ENCODE results near the gene PLA2G2D.

The PLA2G2D gene

DNA sequence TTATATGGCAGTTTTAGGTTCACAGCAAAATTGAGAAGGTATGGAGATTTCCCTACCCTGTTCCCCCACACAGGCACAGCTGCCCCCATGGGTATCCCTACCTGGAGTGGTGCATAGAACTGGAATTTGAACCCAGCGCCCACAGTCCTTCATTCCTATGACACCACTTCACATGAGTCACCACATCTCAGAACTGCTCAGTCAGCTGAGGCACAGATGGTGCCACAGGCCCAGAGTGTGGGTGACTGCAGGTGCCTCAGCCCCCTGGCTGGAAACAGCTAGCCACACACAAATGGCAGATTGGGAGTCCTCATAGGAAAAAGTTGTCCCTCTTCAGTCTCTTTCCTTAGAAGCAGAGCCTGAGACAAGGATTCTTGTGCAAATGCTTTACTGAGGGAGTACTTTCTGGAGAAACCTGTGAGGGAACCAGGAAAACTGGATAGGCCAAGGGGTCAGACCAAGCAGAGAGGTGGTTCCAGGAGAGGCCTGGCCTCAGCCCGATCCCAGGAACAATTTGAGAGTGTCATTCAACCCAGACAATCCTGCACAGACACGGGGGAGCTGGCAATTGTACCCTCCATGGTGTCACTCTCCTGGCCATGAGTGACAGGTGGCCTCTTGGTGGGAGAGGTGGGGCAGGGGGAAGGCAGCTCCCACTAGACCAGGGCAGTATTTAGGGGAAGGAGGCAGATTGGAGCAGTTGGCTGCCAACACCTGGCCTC lies 6.9 kb downstream of the PLA2G2D start:
- no peak for DNase-seq

DNA sequence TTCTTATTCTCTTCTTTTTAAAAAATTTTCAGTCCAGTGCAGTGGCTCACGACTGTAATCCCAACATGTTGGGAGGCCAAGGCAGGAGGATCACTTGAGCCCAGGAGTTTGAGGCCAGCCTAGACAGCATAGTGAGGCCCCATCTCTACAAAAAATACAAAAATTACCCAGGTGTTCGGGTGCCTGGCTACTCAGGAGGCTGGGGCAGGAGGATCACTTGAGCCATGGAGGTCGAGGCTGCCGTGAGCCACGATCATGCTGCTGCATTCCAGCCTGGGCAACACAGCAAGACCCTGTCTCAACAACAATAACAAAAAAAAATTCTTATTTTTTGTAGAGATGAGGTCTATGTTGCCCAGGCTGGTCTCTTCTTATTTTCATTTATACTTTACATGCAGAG lies 7.9 kb downstream of the PLA2G2D start:
- DNase-seq: no peak

DNA sequence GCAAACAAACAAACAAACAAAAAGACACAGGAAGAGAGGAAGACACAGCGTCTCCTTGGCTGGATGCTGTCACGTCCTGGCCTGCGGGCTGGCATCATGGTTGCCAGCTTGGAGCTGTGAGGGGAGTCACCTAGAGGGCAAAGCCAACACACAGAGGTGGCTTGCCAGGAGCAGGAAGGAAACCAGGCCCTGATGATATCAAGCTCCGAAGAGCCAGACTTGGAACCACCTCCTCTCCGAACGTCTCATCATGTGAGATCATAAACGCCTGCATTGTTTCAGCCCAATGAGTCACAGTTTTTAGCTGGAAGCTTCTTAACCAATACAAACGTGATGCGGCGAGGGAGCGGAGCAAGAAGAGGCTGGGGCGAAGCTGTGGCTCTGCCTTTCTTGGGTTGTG lies 8.7 kb downstream of the PLA2G2D start:
- DNase-seq: no peak

DNA sequence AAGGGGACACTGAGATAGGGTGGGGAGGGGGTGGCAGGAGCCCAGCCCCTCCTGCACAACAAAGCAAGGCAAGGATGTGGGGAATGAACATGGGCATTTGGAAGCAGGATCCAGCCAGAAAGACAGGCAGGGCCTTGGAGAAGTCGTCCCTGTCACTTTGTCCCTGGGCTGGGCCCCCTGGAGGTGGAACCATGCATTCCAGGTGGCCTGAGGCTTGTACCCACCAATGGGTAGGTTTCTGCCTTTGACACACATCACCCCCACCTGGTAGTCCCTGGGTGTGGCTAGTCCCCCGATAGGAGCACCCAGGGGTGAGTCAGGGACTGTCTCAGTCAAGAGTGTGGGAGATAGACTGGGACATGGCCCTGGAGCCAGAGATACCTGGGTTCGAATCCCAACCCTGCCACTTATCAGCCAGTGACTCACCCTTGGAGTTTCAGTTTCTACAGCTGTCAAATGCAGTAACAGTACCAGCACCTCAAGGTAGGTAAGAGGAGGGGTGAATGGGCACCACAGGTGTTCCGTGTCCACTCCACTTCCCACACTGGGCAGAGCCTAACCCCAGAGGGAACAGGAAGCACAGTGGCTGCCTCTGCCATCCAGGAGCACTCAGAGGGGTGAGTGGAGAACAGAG lies 10.0 kb downstream of the PLA2G2D start:
- no peak for DNase-seq

DNA sequence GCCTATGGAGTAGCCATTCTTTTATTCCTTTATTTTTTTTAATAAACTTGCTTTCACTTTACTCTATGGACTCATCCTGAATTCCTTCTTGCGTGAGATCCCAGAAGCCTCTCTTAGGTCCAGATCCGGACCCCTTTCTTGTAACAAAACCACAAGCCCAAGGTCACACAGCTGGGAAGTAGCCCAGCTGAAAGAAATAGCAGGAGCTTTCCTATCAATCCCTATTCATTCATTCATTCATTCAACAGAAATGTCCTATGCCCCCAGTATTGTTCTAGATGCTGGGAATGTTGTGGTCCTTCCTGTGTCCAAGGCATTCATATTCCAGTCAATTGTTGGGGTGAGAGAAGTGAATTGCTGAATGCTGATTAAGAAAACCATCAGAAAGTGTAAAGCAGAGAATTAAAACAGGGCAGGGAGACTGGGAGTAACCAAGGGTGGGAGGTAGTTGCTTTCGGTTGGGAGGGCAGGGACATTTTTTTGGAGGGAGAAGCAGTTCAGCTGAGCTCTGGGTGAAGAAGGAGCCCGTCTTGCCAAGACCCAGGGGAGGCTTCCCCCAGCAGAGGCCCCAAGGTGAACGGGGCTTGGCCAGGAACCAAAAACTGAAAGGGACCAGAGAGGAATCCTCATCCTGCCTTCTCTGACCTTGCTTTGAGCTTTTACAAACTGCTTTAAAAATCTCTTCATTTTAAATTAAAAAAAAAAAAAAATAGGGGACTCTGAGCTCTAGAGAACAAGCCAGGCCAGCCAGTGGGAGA lies 10.8 kb downstream of the PLA2G2D start:
- DNase-seq: no peak

DNA sequence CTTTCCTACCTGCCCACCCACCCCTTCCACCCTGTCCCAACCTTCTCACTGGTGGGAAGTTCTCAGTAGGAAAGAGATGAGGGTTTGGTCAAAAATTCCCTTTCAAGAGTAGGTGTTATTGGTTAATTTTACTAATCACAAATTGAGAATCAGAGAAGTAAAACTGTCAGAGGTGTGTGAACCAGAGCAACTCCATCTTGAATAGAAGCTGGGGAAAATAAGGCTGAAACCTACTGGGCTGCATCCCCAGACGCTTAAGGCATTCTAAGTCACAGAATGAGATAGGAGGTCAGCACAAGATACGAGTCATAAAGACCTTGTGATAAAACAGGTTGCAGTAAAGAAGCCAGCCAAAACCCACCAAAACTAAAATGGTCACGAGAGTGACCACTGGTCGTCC lies 11.5 kb downstream of the PLA2G2D start:
- no peak for DNase-seq

DNA sequence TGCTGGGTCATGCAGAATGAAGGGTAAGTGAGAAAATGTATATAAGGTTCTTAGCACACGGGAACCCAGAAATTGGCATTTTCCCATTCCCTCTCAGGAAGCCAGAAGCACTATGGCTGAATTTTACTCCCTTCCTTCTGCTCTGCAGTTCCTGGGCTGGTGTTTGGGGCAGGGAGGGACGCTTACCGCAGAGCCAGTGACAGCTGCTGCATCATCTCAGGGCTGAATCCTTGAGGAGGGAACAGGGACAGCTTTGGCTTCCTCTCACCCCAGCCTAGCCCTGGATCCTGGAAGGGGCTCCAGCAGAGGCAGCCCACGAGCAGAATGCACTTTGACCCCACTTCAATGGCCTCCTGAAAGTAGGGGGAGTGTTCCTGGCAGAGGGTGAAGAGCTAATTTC lies 12.0 kb downstream of the PLA2G2D start:
- no peak for DNase-seq

DNA sequence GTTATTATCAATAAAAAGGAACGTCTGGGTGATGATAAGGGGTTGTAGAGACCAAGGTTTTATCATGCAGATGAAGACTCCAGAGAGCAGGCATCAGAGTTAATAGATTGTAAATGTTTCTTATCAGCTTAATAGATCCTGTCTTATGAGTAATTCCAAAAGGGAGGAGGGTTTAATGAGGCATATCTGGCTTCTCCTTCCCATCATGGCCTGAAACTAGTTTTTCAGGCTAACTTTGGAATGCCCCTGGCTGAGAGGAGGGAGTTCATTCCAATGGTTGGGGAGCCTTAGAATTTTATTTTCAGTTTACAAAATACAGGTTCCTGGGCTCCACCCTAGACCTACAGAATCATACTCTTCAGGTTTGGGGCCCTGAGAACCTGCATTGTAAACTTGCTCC lies 13.5 kb downstream of the PLA2G2D start:
- DNase-seq: no peak

DNA sequence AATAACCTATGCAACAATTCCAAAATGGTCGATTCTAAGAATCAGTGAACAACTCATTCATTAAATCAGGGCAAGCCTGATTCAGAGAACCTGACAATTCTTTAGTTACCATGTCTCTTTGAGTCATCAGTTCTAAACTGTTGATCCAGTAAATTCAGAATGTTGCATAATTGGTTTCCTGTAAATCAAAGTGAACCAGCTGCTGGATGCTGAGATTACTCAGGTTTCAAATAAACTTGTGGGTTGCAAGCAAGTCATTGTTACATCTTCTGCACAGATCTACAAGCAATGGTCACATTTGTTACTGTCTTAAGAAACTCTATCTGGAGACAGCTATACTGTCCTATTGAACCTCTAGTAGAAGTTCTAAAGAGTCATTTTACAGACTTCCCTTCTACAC lies 16.5 kb downstream of the PLA2G2D start:
- DNase-seq: no peak

DNA sequence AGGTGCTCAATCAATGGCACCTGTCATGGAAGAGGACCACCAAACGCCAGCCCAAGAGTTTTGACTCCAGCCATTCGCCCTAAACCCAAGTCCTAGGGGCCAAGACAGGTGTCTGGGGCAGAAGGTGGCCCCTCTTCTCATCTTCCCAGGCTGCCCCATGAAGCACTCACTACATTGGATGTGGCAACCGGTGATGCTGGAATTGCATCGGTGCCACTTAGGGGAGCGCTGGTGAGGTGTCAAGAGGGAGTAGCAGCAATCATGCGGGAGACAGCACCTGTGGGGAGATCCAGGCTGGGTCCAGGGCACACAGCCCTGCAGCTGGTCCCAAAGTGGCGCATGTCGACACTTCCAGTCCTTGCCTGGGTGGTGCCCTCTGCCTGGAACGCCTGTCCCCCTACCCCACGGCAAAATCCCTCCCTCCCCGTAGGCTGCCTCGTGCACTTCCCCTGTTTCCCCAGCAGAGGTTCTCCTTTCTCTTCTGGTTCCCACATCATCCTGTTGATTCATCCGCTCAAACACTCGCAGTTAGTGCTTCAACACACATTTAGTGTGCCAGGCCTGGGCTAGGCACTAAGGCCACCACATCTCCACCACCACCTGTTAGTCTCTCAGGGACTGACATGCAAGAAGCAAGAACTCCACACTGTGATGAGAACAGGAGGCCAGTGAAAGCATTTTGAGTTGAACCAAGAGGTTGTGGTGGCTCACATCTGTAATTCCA lies 18.5 kb downstream of the PLA2G2D start:
- peak in 1 of 2 experiments; percentile 8 for DNase-seq

DNA sequence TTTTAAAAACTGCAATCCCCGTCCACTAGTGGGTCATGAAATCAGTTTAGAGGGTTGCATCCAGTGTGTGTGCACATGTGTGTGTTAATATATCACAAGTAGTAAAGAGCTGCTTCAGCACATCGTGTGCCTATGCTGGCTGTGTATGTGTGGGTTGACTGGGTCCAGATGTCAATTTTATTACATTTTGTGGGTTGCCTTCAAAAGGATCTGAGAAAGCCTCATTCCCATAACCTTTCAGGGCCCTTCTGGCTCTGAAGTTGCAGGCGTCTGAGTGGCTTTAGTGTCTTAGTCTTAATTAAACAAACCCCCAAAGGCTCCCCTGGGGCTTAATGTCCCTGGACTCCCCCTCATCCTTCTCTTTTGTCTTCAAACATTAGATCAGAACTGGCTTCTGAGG lies 19.8 kb downstream of the PLA2G2D start:
- no peak for DNase-seq

DNA sequence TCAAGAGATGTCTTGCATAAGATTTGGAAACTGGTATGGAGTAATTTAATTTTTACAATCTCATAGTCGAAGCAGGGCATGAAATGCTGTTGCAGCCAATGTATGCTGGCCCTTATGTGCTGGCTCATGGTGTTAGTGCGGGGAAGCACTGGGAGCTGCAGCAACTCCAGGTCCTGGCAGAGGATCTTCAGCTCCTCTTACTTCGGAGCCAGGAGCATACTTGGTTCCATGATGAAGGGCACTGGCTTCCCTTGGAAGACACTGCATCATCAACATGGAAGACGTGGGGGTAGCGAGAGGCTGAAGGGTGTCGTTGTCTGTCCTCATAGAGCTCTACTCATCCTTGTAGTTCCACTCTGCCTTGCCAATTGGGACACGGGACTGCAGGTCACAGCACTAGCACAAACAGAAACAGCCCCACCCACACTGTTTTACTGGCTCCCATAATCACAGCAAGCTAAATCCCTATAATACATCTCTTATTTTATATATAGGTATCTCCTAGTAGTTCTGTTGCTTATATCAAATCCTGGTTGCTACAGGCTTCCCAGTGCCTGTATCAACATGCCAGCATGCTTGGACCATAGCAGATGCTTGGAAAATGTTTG lies 22.4 kb downstream of the PLA2G2D start:
- no peak for DNase-seq

DNA sequence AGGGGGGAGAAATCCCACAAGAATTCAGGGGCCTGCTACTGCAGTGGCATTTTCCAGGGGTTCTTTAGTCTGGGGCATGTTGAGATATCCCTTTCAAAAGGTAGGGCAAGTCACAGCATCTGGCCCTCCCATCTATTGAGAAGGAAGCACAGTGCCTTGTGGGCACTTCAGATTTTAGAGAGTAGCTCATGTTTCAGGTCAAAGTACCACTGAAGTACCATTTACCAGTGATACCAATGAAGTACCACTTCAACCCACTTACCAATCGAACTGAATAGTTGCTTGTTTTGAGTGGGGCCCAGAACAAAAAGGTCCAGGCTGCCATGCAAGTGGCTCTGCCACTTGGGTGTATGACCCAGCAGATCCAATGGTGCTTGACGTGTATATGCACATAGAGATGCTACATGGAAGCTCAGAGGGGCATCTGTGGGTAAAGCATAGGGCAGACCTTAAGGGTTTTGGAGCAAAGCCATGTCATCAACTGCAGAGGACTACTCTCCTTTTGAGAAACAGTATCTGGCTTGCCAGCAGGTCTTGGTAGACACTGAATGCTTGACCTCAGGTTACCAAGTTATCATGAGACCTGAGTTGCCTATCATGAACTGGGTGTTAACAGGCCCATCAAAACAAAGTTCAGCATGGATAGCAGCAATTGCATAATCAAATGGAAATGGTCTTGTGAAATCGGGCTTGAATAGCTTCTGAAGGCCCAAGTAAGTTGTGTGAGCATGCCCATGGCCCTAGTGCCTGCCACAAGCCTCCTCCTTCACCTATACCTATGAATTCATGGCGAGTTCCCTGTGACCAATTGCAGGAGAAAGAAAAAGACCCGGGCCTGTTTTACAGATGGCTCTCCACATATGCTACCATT lies 23.5 kb downstream of the PLA2G2D start:
- no peak for DNase-seq

DNA sequence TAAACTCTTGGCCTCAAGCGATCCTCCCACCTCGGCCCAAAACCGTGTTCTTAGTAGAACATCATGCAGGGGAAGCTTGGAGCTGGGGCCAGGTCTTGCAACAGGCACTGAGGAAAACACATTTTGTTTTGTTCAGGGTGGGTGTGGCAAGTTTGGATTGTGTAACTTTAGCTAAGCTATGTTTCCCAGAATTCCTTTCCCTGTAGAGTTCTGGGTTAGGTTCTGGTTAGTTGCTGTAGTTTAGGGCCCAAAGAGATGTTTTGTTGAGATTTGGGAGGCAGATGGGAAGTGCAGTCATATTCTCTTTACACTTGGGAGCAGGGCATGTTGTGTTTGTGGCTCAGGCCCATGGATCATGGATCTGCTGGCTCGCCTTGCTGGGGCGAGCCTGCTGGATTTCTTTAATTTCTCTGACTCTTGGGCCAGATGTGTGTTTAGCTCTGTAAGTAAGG lies 25.4 kb downstream of the PLA2G2D start:
- no peak for DNase-seq

DNA sequence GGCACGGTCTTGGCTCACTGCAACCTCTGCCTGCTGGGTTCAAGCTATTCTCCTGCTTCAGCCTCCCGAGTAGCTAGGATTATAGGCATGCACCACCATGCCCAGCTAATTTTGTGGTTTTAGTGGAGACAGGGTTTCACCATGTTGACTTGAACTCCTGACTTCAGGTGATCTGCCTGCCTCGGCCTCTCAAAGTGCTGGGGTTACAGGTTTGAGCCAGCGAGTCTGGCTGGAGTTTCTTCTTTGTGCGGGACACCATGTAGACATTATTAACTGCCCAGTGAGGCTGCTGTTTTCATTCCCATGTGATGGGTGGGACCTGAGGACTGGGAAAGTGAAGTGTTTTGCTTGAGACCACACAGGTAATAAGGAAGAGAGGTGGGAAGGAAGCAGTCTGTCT lies 26.0 kb downstream of the PLA2G2D start:
- DNase-seq: no peak

DNA sequence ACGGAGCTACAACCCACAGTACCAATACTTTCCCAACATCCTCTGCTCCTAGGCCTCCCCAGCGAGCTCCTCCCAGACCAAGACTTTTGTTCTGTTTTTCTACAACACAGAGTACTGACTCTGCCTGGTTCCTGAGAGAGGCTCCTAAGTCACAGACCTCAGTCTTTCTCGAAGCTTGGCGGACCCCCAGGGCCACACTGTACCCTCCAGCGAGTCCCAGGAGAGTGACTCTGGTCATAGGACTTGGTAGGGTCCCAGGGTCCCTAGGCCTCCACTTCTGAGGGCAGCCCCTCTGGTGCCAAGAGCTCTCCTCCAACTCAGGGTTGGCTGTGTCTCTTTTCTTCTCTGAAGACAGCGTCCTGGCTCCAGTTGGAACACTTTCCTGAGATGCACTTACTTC lies 28.7 kb downstream of the PLA2G2D start:
- DNase-seq: no peak

DNA sequence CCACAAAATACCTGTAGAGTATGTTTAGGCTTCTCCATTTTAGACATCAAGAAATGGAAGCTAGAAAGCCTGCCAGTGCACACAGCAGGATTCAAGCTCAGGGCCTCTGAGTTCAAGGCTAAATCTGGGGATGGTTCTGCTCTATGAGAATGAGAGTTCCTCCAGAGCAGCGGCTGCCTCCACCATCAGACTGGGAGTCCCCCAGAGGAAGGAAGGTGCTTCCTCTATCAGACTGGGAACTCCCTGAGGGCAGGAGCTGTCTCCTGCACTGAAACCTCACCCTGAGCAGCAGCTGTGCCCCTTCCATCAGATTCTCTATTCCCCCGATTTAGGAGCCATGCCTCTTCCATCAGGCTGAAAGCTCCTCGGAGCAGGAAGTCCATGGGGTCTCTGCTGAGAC lies 29.2 kb downstream of the PLA2G2D start:
- no peak for DNase-seq

DNA sequence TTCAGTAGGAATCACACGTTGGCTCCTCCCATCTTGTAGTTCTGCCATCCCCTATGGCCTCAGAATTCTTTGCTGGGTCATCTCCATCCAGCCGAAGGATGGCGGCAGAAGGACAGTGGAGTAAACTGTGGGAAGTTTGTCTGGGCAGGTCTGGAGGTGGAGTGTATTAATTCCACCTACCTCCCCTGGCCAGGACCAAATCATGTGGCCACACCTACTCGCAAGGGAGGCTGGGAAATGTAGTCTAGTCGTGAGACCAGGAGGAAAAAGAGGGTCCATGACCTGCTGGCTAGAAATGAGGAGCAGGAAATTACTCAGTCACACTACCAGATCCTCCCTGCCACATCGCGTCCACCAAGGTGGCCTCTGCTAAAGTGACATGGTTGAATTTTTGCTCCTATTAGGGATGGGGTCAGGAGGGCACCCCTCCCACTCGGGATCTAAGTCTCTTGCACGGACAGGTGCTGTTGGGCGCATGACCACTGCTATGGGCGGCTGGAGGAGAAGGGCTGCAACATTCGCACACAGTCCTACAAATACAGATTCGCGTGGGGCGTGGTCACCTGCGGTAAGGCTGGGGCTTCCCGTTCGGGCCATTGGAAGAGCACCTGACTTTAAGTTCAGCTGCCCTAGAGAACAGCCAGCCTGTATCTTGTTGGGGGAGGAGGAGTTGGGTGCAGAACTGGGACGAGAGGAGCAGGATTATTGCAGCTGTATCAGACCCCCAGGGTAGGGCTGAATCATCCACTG lies 29.8 kb downstream of the PLA2G2D start:
- DNase-seq: no peak

DNA sequence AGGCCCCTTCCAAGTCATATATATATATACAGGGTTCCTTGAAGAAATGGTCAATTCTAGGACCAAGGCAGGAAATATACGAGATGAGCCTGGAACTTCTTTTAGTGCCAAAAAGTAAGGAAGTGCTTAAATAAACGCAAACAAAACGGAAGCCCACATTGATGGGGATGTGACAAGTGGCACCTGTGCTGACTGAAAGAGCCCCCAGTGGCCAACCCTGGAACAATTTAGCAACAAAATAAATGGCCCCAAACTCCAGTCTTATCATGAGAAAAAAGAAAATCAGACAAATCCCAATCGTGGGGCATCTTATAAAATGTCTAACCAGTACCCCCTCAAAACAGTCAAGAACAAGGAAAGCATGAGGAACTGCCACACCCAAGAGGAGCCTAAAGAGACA lies 31.7 kb downstream of the PLA2G2D start:
- DNase-seq: no peak

DNA sequence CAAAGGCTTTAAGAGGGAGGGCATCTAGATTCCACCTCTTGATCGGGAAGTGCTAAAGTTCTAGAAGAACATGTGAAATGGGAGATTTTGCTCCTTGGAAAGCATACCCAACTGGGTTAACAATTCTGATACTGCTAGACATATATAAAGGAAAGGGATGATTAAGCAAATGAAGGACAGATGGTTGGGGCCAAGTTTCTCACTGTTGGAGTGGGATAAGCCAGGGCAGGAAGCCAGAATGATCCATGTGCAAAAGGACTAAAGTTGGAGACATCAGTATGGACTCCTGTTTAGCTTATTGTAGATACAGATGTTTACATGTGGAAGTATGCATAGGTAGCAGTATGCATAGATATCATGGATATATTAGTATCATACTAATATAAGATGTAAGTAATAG lies 32.5 kb downstream of the PLA2G2D start:
- DNase-seq: no peak
